ENCODE measurements around the gene AFMID.

Gene AFMID

GRCh38 chr17:78184868-78185267 is 2.3 kb upstream of the AFMID start:
- H3K27me3 Mint-ChIP-seq = no peaks in the 10 kb centered on the region
- H3K27ac Mint-ChIP-seq = peak overlapping the region; percentile 80
- peaks cover 18% of the 10 kb centered on the region for H3K4me1 Mint-ChIP-seq
- H3K4me3 Mint-ChIP-seq = peak overlapping the region; percentile 49
- no peaks in the 10 kb centered on the region for H3K9me3 Mint-ChIP-seq
- H3K36me3 Mint-ChIP-seq = no peaks in the 10 kb centered on the region

- Mint-ChIP-seq H3K4me1 (peaks cover 13% of the 10 kb centered on the region), H3K4me3 (peak overlapping the region; percentile 51), H3K36me3 (no peaks in the 10 kb centered on the region)
These were observed 1.0 kb upstream of the AFMID start for GRCh38 chr17:78185981-78186691.

GRCh38 chr17:78196716-78197115 is 9.6 kb downstream of the AFMID start:
- Mint-ChIP-seq H3K27ac (no peak overlapping the region), H3K36me3 (peaks cover 1% of the 10 kb centered on the region), H3K4me3 (no peak overlapping the region), H3K9me3 (no peaks in the 10 kb centered on the region), H3K27me3 (no peaks in the 10 kb centered on the region), H3K4me1 (no peaks in the 10 kb centered on the region)

More at GRCh38 chr17:78185981-78186691, 1.0 kb upstream of the AFMID start:
- Mint-ChIP-seq H3K27me3 (no peaks in the 10 kb centered on the region), H3K9me3 (no peaks in the 10 kb centered on the region), H3K27ac (no peak overlapping the region)

GRCh38 chr17:78197147-78197832 is 10.1 kb downstream of the AFMID start:
- H3K9me3 Mint-ChIP-seq = no peaks in the 10 kb centered on the region
- no peak overlapping the region for H3K27ac Mint-ChIP-seq
- no peaks in the 10 kb centered on the region for H3K4me1 Mint-ChIP-seq
- no peak overlapping the region for H3K4me3 Mint-ChIP-seq
- H3K36me3 Mint-ChIP-seq = peaks cover 1% of the 10 kb centered on the region
- H3K27me3 Mint-ChIP-seq = no peaks in the 10 kb centered on the region

- H3K4me1 Mint-ChIP-seq = no peaks in the 10 kb centered on the region
- H3K27me3 Mint-ChIP-seq = no peaks in the 10 kb centered on the region
These were observed 13.3 kb downstream of the AFMID start for GRCh38 chr17:78200451-78200850.

GRCh38 chr17:78202666-78203065 is 15.5 kb downstream of the AFMID start:
- H3K4me1 Mint-ChIP-seq = no peaks in the 10 kb centered on the region
- H3K9me3 Mint-ChIP-seq = no peaks in the 10 kb centered on the region
- H3K36me3 Mint-ChIP-seq = no peaks in the 10 kb centered on the region
- H3K4me3 Mint-ChIP-seq = no peak overlapping the region
- no peak overlapping the region for H3K27ac Mint-ChIP-seq
- H3K27me3 Mint-ChIP-seq = no peaks in the 10 kb centered on the region

More at GRCh38 chr17:78200451-78200850, 13.3 kb downstream of the AFMID start:
- H3K9me3 Mint-ChIP-seq = no peaks in the 10 kb centered on the region
- no peak overlapping the region for H3K4me3 Mint-ChIP-seq
- no peak overlapping the region for H3K27ac Mint-ChIP-seq
- H3K36me3 Mint-ChIP-seq = no peaks in the 10 kb centered on the region

GRCh38 chr17:78204387-78205123 is 17.4 kb downstream of the AFMID start:
- no peak overlapping the region for H3K4me3 Mint-ChIP-seq
- H3K9me3 Mint-ChIP-seq = no peaks in the 10 kb centered on the region
- H3K4me1 Mint-ChIP-seq = no peaks in the 10 kb centered on the region
- no peaks in the 10 kb centered on the region for H3K36me3 Mint-ChIP-seq
- H3K27ac Mint-ChIP-seq = no peak overlapping the region
- H3K27me3 Mint-ChIP-seq = no peaks in the 10 kb centered on the region

- H3K9me3 Mint-ChIP-seq = no peaks in the 10 kb centered on the region
- no peak overlapping the region for H3K4me3 Mint-ChIP-seq
- H3K27me3 Mint-ChIP-seq = no peaks in the 10 kb centered on the region
- H3K36me3 Mint-ChIP-seq = no peaks in the 10 kb centered on the region
- H3K4me1 Mint-ChIP-seq = no peaks in the 10 kb centered on the region
- no peak overlapping the region for H3K27ac Mint-ChIP-seq
These were observed 18.1 kb downstream of the AFMID start for GRCh38 chr17:78205124-78205775.

GRCh38 chr17:78206298-78206697 is 19.1 kb downstream of the AFMID start:
- no peaks in the 10 kb centered on the region for H3K9me3 Mint-ChIP-seq
- H3K27ac Mint-ChIP-seq = no peak overlapping the region
- no peaks in the 10 kb centered on the region for H3K4me1 Mint-ChIP-seq
- no peaks in the 10 kb centered on the region for H3K36me3 Mint-ChIP-seq
- H3K27me3 Mint-ChIP-seq = no peaks in the 10 kb centered on the region
- no peak overlapping the region for H3K4me3 Mint-ChIP-seq

GRCh38 chr17:78208486-78208885 is 21.3 kb downstream of the AFMID start:
- Mint-ChIP-seq H3K27me3 (no peaks in the 10 kb centered on the region), H3K4me3 (no peak overlapping the region), H3K4me1 (no peaks in the 10 kb centered on the region), H3K27ac (no peak overlapping the region), H3K36me3 (no peaks in the 10 kb centered on the region), H3K9me3 (no peaks in the 10 kb centered on the region)

- H3K4me3 Mint-ChIP-seq = no peak overlapping the region
- no peaks in the 10 kb centered on the region for H3K36me3 Mint-ChIP-seq
- peaks cover 4% of the 10 kb centered on the region for H3K4me1 Mint-ChIP-seq
- no peak overlapping the region for H3K27ac Mint-ChIP-seq
- H3K27me3 Mint-ChIP-seq = no peaks in the 10 kb centered on the region
- H3K9me3 Mint-ChIP-seq = no peaks in the 10 kb centered on the region
These were observed 22.9 kb downstream of the AFMID start for GRCh38 chr17:78210111-78210510.

- Mint-ChIP-seq H3K9me3 (no peaks in the 10 kb centered on the region), H3K4me1 (peaks cover 4% of the 10 kb centered on the region), H3K4me3 (no peak overlapping the region), H3K27me3 (no peaks in the 10 kb centered on the region), H3K36me3 (no peaks in the 10 kb centered on the region), H3K27ac (no peak overlapping the region)
These were observed 23.9 kb downstream of the AFMID start for GRCh38 chr17:78211032-78211431.

- Mint-ChIP-seq H3K36me3 (no peaks in the 10 kb centered on the region), H3K4me3 (peak within 1 kb of the TSS; percentile 81), H3K9me3 (no peaks in the 10 kb centered on the region), H3K27ac (peak within 1 kb of the TSS; percentile 30), H3K4me1 (peaks cover 4% of the 10 kb centered on the region), H3K27me3 (no peaks in the 10 kb centered on the region)
These were observed 27.0 kb downstream of the AFMID start, which contains the start of gene BIRC5 for GRCh38 chr17:78214016-78214705. Gene BIRC5 (plus strand): TSS chr17:78214253. CDS start chr17:78214317, 64 bp downstream.

GRCh38 chr17:78214706-78215061 is 27.5 kb downstream of the AFMID start:
- no peaks in the 10 kb centered on the region for H3K9me3 Mint-ChIP-seq
- H3K36me3 Mint-ChIP-seq = no peaks in the 10 kb centered on the region
- H3K27me3 Mint-ChIP-seq = no peaks in the 10 kb centered on the region
- H3K4me1 Mint-ChIP-seq = peaks cover 4% of the 10 kb centered on the region
- peak overlapping the region; percentile 81 for H3K4me3 Mint-ChIP-seq
- H3K27ac Mint-ChIP-seq = no peak overlapping the region
